22Rv1 (cell line): Measurements from ENCODE around the gene NRG3.

Experiments
- CTCF ChIP-seq: fragments of 450-650 bp; IDR thresholded peaks from 2 replicates; pipeline ENCODE4 v1.5.1; 2017; ENCODE audit warnings: mild to moderate bottlenecking
- ZFX ChIP-seq: fragments of 450-650 bp; IDR thresholded peaks from 2 replicates; pipeline ENCODE4 v1.6.1; 2017; ENCODE audit warnings: antibody characterized with exemption, borderline replicate concordance

GRCh38 chr10:82394122-82394521, 519.1 kb downstream of the NRG3 start:
- TF ChIP-seq CTCF = no peak
- no peak for TF ChIP-seq ZFX
